ENCODE data around the gene RAB27A.
"Not testable (repeated sequence)": the region's sequence is repeated elsewhere in the genome, so short reads cannot be mapped to it uniquely, and the experiment has no call there.

RAB27A gene

GRCh38 chr15:55281517-55282228 lies 7.9 kb downstream of the RAB27A start:
- no peak for DNase-seq

GRCh38 chr15:55280589-55280988 lies 9.0 kb downstream of the RAB27A start:
- DNase-seq = not testable (repeated sequence)

DNA sequence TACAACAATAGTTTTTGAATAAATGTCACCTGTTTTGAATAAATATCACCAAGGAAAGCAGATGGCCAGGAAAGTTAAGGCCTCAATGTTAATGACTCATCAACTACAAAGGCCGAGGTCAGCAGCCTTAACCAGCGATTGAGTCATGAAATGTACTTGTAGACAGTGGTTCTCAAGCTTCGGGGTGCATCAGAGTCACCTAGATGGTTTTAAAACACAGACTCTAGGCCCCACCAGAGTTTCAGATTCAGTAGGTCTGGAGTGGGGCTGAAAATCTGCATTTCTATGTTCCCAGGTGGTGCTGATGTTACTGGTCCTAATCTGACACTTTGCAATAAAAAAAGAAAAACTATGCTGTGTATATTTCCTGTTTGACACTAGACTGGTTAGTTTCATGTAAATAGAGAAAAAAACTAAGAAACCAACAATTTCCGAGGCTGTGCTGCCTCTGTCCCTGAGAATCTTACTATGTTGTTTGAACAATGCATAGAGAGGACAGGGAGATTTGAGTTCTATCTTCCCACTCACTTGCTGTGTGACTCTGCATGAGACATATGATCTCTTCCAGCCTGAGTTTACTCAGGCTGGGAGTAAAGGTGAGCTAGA lies 9.8 kb downstream of the RAB27A start:
- no peak for DNase-seq

DNA sequence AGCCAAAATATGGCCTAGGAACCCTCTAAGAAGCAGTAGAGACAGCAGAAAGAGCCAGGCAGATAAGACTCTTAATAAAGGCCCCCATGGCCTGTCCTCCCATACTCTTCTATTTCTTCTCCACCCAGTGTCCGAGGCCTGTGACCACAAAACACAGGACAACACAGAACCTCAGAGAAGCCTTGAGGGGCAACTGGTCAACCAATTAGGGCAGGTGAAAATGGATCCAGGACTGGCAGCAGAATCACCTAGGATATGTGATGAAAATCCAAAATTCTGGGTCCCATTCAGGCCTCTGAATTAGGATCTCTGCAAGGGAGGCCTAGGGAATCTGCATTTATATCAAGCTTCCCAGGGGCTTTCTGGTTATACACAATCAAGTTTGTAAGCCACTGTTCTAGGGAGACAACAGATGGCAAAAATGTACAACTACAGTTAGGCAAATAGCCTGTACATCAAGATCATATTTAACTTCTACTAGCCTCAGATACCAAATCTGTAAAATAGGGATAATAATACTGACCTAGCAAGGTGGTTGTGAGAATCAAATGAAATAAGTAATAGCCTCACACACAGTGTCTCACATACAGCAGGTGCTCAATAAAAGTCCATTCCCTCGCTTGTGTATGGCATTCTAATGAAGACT lies 10.4 kb downstream of the RAB27A start:
- DNase-seq = no peak

DNA sequence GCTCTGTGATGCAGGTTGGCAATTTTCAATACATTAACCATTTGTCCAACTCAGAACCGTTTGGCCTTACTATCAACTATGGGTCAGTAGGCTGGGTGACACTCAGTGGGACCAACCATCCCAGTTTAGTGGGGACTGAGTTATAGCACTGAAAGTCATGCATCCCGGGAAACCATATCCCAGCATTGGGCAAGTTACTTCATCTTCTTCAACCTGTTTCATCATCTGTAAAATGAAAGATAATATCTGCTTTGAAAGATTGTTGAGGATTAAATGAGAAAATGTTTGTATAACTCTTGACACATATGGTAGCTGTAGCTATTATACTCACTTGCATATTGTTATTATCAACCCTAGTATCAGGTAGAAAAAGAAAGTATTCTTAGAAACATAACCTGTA lies 11.9 kb downstream of the RAB27A start:
- no peak for DNase-seq

GRCh38 chr15:55277116-55277564 lies 12.5 kb downstream of the RAB27A start:
- DNase-seq = no peak

DNA sequence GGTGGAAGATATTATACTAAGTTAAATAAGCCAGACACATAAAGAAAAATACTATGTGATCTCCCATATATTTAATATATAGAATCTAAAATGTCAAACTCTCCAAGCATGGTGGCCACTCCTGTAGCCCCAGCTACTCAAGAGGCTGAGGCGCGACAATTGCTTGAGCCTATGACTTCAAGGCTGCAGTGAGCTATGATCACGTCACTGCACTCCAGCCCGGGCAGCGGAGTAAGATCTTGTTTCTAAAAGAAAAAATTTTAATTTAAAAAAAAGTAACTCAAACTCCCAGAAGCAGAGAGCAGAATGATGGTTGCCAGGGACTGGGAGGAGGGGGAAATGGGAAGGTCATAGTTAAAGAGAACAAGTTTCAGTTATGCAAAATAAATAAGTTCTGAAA lies 13.3 kb downstream of the RAB27A start:
- no peak for DNase-seq

GRCh38 chr15:55270291-55270690 lies 19.3 kb downstream of the RAB27A start:
- no peak for DNase-seq

DNA sequence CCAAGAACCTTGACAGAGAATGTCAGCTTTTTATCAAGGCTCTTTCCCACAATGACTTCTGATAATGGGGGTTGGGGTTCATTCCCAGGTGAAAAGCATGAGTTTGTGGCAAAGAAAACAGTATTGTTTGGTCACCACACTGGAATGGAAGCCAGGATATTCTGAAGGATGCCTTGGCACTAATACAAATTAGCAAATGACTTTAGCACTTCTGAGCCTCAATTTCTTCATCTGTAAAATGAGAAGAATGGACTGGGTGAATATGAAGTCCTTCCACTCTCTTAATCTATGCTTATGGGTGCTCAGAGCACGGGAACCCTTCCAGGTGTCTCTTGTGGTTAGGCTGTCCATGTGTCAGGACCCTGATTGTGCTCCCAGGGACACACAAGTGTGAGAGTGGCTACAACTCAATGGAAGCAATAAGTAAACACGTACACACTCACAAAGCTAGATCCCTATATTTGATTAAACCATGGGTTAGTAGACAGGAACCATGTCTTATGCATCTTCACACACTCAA lies 21.4 kb downstream of the RAB27A start:
- no peak for DNase-seq

DNA sequence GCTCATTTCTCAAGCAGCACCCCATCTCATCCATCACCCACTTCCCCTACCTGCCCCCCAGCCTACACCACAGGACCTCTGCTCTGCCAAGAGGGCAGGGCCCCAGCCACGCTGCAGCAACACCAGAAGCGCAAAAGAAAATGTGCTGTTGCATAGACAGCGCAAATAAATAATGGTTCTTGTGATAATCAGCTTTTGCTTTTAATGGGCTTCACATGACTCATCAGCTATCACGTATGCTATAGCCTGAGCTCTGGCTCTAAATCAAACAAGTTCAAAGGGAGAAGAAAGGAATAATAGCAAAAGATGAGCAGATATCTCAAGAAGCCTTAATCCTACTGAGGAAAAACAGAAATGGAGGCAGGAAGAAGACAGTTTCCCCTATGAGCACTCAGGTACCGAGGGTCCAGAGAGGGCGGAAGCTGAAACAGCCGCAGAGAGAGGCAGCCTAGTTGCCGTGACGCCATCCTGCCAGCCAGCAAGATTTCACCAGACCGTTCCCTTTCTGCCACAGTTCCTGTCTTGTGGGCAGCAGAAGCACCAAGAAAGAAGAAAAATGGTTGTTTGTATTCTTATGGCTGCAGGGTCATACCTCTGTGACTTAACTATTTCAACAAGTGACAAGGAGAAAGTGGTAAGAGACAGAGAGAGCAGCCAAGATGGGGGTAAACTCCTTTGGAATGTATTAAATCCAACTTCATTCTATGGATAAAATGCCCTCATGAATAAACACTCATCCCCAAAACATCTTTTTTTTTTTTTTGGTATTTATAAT lies 22.0 kb downstream of the RAB27A start:
- DNase-seq = no peak

GRCh38 chr15:55266547-55266946 lies 23.1 kb downstream of the RAB27A start:
- DNase-seq = no peak

DNA sequence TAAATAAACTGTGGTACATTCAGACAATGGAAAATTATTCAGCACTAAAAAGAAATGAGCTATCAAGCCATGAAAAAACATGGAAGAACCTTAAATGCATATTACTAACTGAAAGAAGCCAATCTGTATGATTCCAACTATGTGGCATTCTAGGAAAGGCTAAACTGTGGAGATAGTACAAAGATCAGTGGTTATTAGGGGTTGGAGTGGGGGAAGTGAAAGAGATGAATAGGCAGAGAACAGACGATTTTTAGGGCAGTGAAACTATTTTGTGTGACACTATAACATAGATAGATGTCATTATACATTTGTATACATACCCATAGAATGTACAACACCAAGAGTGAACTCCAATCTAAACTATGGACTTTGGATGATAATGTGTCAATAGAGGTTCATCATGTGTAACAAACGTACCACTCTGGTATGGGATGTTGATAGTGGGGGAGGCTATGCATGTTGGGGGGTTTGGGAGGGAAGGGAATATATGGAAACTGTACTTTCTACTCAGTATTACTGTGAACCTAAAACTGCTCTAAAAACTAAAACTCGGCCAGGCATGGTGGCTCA lies 29.0 kb downstream of the RAB27A start:
- no peak for DNase-seq

DNA sequence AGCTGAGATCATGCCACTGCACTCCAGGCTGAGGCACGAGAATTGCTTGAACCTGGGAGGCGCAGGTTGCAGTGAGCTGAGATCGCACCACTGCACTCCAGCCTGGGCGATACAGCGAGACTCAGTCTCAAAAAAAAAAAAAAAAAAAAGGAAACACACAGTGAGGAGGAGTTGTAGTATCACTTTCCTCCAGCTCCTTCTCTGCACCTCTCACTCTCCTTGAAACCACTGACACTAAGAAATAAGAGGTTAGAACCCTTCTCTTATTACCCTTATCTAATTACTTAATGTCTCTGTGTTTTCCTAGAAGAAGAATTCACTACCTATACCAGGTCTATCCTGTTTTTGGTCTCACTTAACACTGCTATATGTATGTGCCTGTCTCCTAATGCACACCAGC lies 31.7 kb downstream of the RAB27A start:
- no peak for DNase-seq

DNA sequence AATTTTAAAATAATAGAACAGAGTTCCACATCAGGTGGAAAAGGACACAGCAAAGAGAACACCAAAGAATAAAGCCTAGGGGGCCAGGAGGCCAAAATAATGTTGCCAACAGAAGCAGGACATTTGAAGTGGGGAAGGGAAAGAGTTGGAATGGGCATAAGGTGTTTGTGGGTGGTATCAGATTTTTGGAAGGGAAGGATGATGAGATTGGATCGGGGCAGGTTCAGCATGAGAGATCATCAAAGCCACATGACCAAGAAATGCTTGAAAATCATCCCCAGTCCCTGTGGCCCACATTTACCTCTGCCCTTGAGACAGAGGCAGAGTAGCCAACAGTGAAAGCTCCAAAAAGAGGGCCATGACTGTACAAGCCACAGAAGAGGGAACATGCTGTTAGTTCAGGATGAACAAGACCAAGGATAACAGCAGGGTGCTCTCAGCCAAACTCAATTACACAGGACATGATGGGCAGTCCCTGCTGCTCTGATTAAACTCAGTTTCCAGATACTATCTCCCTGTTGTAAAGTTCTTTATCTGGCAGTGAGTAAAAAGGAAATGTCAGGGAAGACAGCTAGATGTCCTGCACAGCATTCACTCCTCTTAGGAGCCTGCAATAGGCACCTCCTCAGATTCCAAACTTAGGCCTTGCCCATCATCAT lies 32.5 kb downstream of the RAB27A start:
- DNase-seq = no peak

- DNase-seq = no peak
Measured at GRCh38 chr15:55256281-55257011, 33.2 kb downstream of the RAB27A start.

DNA sequence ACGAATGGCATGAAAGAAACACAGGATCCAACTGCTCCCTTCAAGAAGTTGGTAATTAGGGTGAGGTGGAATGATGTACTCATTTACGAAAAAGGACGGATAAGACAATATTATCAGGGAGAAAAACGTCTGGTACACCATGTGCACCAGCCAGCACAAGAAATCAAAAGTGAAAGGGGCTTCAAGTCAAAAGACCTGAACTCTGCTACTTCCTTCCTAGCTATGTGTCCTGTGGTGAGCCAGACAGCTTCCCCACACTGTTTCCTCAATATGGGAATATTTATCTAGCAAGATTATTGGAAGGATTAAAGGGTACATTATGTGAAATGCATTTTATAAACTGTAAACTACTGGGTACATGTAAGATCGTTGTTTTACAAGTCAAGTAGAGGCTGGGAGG lies 33.9 kb downstream of the RAB27A start:
- no peak for DNase-seq

DNA sequence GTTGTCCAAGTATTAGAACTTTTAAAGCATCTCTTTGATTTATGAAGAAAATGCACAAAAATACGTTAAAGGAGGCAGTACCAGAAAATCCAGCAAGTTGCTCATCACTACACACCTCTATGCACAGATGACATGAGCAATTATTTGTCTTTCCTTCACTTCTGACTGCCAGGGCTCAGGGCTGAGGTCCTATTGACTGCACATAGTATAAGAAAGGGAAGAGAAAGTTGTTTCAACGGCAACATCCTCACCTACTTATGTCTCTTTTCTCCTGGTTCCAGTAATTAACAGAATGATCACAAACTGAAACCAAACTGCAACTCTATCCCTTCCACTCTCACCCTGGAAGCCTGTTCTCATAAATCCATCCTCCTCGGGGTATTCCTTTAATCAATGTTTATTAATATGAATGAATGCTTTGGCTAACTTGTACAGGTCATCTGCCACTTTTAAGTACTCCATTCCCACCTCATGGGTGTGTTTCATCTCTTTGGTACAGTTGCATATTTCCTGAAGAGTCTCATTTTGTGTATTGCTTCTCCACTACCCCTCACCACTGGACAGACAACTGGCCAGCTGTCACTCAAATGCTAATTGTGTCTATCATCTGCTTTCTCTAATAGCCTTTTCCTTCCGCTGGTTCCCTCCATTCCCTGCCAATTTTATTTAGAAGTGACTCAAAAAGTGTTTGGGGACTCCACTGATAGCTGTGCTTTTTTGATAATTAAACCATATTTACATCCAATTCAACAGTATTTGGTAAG lies 34.5 kb downstream of the RAB27A start:
- DNase-seq = no peak

GRCh38 chr15:55253580-55253979 lies 36.0 kb downstream of the RAB27A start:
- DNase-seq = no peak

- DNase-seq = not testable (repeated sequence)
Measured at GRCh38 chr15:55252201-55252600, 37.4 kb downstream of the RAB27A start.

- DNase-seq = no peak
Measured at GRCh38 chr15:55250941-55251340, 38.7 kb downstream of the RAB27A start.

DNA sequence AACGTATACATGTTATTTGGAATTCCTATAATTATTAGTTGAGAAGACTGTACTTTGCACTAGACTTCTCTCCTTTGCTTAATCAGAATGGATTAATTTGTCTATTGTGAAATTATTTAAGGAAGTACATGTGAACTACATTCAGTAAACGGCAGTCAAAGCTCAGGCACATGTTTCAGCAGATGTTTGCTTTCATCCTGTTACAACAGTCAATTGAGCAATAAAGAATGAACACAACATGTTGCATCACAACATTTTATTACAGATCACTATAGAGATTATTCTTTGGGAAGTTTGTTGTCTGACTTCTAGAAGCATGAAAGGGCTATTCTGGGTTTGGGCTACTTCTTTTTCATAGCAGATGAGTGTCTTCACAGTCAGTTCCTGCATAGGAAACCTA lies 39.2 kb downstream of the RAB27A start:
- DNase-seq = no peak
